ENCODE data around the gene HSPG2. TPM values are rescaled to one million over a fixed set of nuclear protein-coding genes. Genes with fewer than 3 reads are reported as not detected.

The HSPG2 gene
- total and polyA plus RNA-seq, 9 of the 15 experiments (the other 6 are each of a cell fraction or from before 2014, with no cell fraction given): 0.14 to 160 (median 15.7) TPM

GRCh38 chr1:21811875-21812305 lies 125.2 kb downstream of the HSPG2 start, which contains the start of gene LDLRAD2 (continued):
- no peak for TF ChIP-seq BCLAF1 (IDR thresholded peaks at IDR 0.05; ENCODE audit: borderline replicate concordance in 1 of 2, control insufficient read depth in 1 of 2, low read depth in 2 of 2, low read length in 1 of 2)
- TF ChIP-seq CC2D1A (IDR thresholded peaks at IDR 0.05): peak; percentile 84; the same call in 1 of the 2 replicates
- no peak for TF ChIP-seq PHF21A (IDR thresholded peaks at IDR 0.05; ENCODE audit: borderline replicate concordance, low read depth)
- no peak for TF ChIP-seq THAP12 (CRISPR knock-in tag; IDR thresholded peaks at IDR 0.05)
- TF ChIP-seq ZNF239 (CRISPR knock-in tag; IDR thresholded peaks at IDR 0.05): no peak
- TF ChIP-seq IRF2 (CRISPR knock-in tag; IDR thresholded peaks at IDR 0.05): no peak
- TF ChIP-seq ZNF57 (CRISPR knock-in tag; IDR thresholded peaks at IDR 0.05): no peak
- TF ChIP-seq ZNF639 (CRISPR knock-in tag; conservative IDR thresholded peaks at IDR 0.05 in 1 of 2, IDR thresholded peaks at IDR 0.05 in 1 of 2): no peak
- TF ChIP-seq ZNF609 (CRISPR knock-in tag; IDR thresholded peaks at IDR 0.05; ENCODE audit: borderline replicate concordance): no peak
- no peak for TF ChIP-seq GMEB1 (CRISPR knock-in tag; IDR thresholded peaks at IDR 0.05)
- no peak for TF ChIP-seq ZFP36 (IDR thresholded peaks at IDR 0.05; ENCODE audit: low read depth, low read length, partially characterized antibody)
- TF ChIP-seq ZSCAN29 (IDR thresholded peaks at IDR 0.05): no peak
- TF ChIP-seq RFX1 (IDR thresholded peaks at IDR 0.05): peak; percentile 76; the same call in 1 of the 2 replicates
- no peak for TF ChIP-seq NFYB (IDR thresholded peaks at IDR 0.05; ENCODE audit: extremely low read depth, insufficient read length)
